ENCODE data around the gene FAM117A.
"Not testable (repeated sequence)": the region's sequence is repeated elsewhere in the genome, so short reads cannot be mapped to it uniquely, and the experiment has no call there.

The FAM117A gene

GRCh38 chr17:49680314-49680713, 83.6 kb downstream of the FAM117A start:
- FAIRE-seq, result no peak
- no peak for DNase-seq (ENCODE audit: low spot score)

GRCh38 chr17:49677933-49678847, 85.7 kb downstream of the FAM117A start, which contains the start of gene SPOP:
Gene SPOP (minus strand): TSS chr17:49678097. CDS start chr17:49622810, 55,287 bp downstream.
- peak; percentile 97 for DNase-seq (ENCODE audit: low spot score)
- FAIRE-seq, result peak; percentile 81

GRCh38 chr17:49677134-49677932, 86.6 kb downstream of the FAM117A start:
- DNase-seq (ENCODE audit: low spot score) (peak; percentile 84), FAIRE-seq (no peak)

GRCh38 chr17:49676276-49676868, 87.6 kb downstream of the FAM117A start:
- DNase-seq (ENCODE audit: low spot score) (no peak), FAIRE-seq (no peak)

- FAIRE-seq (no peak), DNase-seq (ENCODE audit: low spot score) (no peak)
These were observed 89.4 kb downstream of the FAM117A start for GRCh38 chr17:49674507-49674906.

- not testable (repeated sequence) for DNase-seq (ENCODE audit: low spot score); FAIRE-seq
These were observed 90.3 kb downstream of the FAM117A start for GRCh38 chr17:49673679-49674078.

- DNase-seq (ENCODE audit: low spot score) (no peak), FAIRE-seq (no peak)
These were observed 93.3 kb downstream of the FAM117A start for GRCh38 chr17:49670641-49671040.

- DNase-seq (ENCODE audit: low spot score), result no peak
- no peak for FAIRE-seq
These were observed 93.9 kb downstream of the FAM117A start for GRCh38 chr17:49670002-49670401.

GRCh38 chr17:49667854-49668253, 96.1 kb downstream of the FAM117A start:
- DNase-seq (ENCODE audit: low spot score) (no peak), FAIRE-seq (no peak)

GRCh38 chr17:49664706-49665211, 99.2 kb downstream of the FAM117A start:
- DNase-seq (ENCODE audit: low spot score) (no peak), FAIRE-seq (no peak)

Measured in RCC 7860 (cell line).